Upper lobe of left lung (tissue), 6 donors: ENCODE results near the gene FPGS. TPM values are rescaled to one million over a fixed set of nuclear protein-coding genes. Genes with fewer than 3 reads are reported as not detected.
A peak's percentile ranks its signal among the peaks of the same experiment; 100 is the strongest.

ENCODE experiments used
- ATAC-seq, 2 donors: fragments of 200-7000 bp; cut with Tn5 transposase; one replicate each; pipeline ENCODE4 v1.9.1; 2022; ENCODE audit warnings: mild to moderate bottlenecking in 2 of 2, moderate library complexity in 2 of 2; ENCODE audit not compliant: low FRiP score in 2 of 2
- DNase-seq, 2 donors: peaks; one replicate each; pipeline ENCODE4 v3.0.0-alpha.2; 2019 to 2020
- H3K27ac ChIP-seq, 4 donors: fragments of 200-600 bp; sonication (generic); one replicate each; pipeline ENCODE4 v1.5.1; 2016 to 2019
- H3K27me3 ChIP-seq, 4 donors: fragments of 200-600 bp; sonication (generic); one replicate each; pipeline ENCODE4 v1.5.1; 2017 to 2019
- H3K36me3 ChIP-seq, 4 donors: fragments of 200-600 bp; sonication (generic); one replicate each; pipeline ENCODE4 v1.5.1; 2016 to 2019
- H3K4me1 ChIP-seq, 4 donors: fragments of 200-600 bp; sonication (generic); one replicate each; pipeline ENCODE4 v1.5.1; 2018 to 2019
- H3K4me3 ChIP-seq, 4 donors: fragments of 200-600 bp; sonication (generic); one replicate each; pipeline ENCODE4 v1.5.1; 2017 to 2019; ENCODE audit warnings: mild to moderate bottlenecking in 2 of 4, moderate library complexity in 1 of 4
- H3K9me3 ChIP-seq, 4 donors: fragments of 200-600 bp; sonication (generic); one replicate each; pipeline ENCODE4 v1.5.1; 2018 to 2019
- CTCF ChIP-seq, 6 experiments: fragments of 450-650 bp in 4 of 6; fragments of 200-600 bp in 2 of 6; sonication (generic) in 2 of 6; IDR thresholded peaks; one replicate each; pipeline ENCODE4 v1.5.1; 2016 to 2019; ENCODE audit warnings: antibody characterized with exemption in 6 of 6
- EP300 ChIP-seq, 4 donors: sonication (generic); formaldehyde crosslinking; IDR thresholded peaks; one replicate each; pipeline ENCODE4 v1.5.1; 2017; ENCODE audit warnings: antibody characterized with exemption in 4 of 4, control low read depth in 2 of 4
- POLR2A ChIP-seq, 4 donors: fragments of 450-650 bp; IDR thresholded peaks; one replicate each; pipeline ENCODE4 v1.5.1; 2016 to 2017; ENCODE audit warnings: antibody characterized with exemption in 4 of 4, mild to moderate bottlenecking in 2 of 4
- POLR2AphosphoS5 ChIP-seq, 2 donors: sonication (generic); formaldehyde crosslinking; IDR thresholded peaks; one replicate each; pipeline ENCODE4 v1.5.1; 2017; ENCODE audit warnings: antibody characterized with exemption in 2 of 2
- WGBS, 2 donors: methylation state at CpG; one replicate each; pipeline ENCODE4 v1.1.5; 2017 to 2018; 5-methylcytosine and 5-hydroxymethylcytosine counted together
- total RNA-seq, 6 donors: library from RNA; depleted of rRNA in 4 of 6; stranded (reverse); fragments of >200 nt in 4 of 6; gene quantifications; one replicate each; pipeline versions ENCODE4 v1.1.0 to v1.2.1, GENCODE V29; 2016 to 2021
- donor health status: DM: no; HTN: no; CAD: no; lungs with moderate emphysema.
- donor health status: DM: no; HTN: yes; CAD: no; lungs with severe emphysema.

Gene FPGS
- total RNA-seq, 6 donors from 2014 or later = 85.1 to 337 (median 95.5) TPM

GRCh38 chr9:127846443-127847177, 43.9 kb downstream of the FPGS start:
- ATAC-seq = peak; percentile 28 to 80
- H3K36me3 ChIP-seq = peaks cover 0 to 36% (median 7%) of the 10 kb centered on the region in 4 donors
- H3K27me3 ChIP-seq = no peaks in the 10 kb centered on the region
- peak overlapping the region; percentile 84 to 91 (median 88) for H3K27ac ChIP-seq
- peak in 2 of 4 donors; percentile 86 to 89 for TF ChIP-seq EP300 (IDR thresholded peaks at IDR 0.05)
- TF ChIP-seq POLR2A (IDR thresholded peaks at IDR 0.05) = no peak
- peak; percentile 75 to 81 for TF ChIP-seq POLR2AphosphoS5 (IDR thresholded peaks at IDR 0.05)
- peaks cover 40 to 44% (median 41%) of the 10 kb centered on the region in 4 donors for H3K4me1 ChIP-seq
- peak; percentile 50 to 82 for DNase-seq
- peak overlapping the region in 2 of 4 donors; percentile 3 to 27 for H3K4me3 ChIP-seq
- peaks cover 0 to 15% (median 3%) of the 10 kb centered on the region in 4 donors for H3K9me3 ChIP-seq
- WGBS, 2 donors = 39 to 50% methylated on average over 4 to 18 of the region's 18 CpGs

GRCh38 chr9:127847178-127847510, 44.5 kb downstream of the FPGS start:
- peaks cover 37 to 45% (median 40%) of the 10 kb centered on the region in 4 donors for H3K4me1 ChIP-seq
- H3K27ac ChIP-seq = peak overlapping the region; percentile 84 to 91 (median 88)
- DNase-seq = no peak
- ATAC-seq = peak; percentile 54 to 58
- WGBS, 2 donors = 15 to 51% methylated on average over 1 to 6 of the region's 6 CpGs
- H3K4me3 ChIP-seq = peak overlapping the region in 2 of 4 donors; percentile 3 to 27
- H3K27me3 ChIP-seq = no peaks in the 10 kb centered on the region
- peaks cover 0 to 35% (median 6%) of the 10 kb centered on the region in 4 donors for H3K36me3 ChIP-seq
- peak; percentile 39 to 67 for TF ChIP-seq POLR2AphosphoS5 (IDR thresholded peaks at IDR 0.05)
- TF ChIP-seq POLR2A (IDR thresholded peaks at IDR 0.05) = no peak
- H3K9me3 ChIP-seq = peaks cover 0 to 15% (median 3%) of the 10 kb centered on the region in 4 donors

GRCh38 chr9:127847833-127848755, 45.4 kb downstream of the FPGS start:
- DNase-seq = peak in 1 of 2 donors; percentile 43
- no peak for ATAC-seq
- WGBS, 2 donors = 63 to 77% methylated on average over 11 to 12 of the region's 12 CpGs
- Histone ChIP-seq H3K9me3 (peaks cover 0 to 15% (median 3%) of the 10 kb centered on the region in 4 donors), H3K27me3 (no peaks in the 10 kb centered on the region), H3K36me3 (peaks cover 0 to 37% (median 5%) of the 10 kb centered on the region in 4 donors), H3K27ac (peak overlapping the region; percentile 84 to 91 (median 88)), H3K4me3 (peak overlapping the region in 2 of 4 donors; percentile 3 to 27), H3K4me1 (peaks cover 37 to 50% (median 43%) of the 10 kb centered on the region in 4 donors)
- TF ChIP-seq POLR2A (IDR thresholded peaks at IDR 0.05) (no peak), EP300 (IDR thresholded peaks at IDR 0.05) (no peak), CTCF (IDR thresholded peaks at IDR 0.05) (no peak), POLR2AphosphoS5 (IDR thresholded peaks at IDR 0.05) (no peak)

GRCh38 chr9:127848756-127849504, 46.2 kb downstream of the FPGS start:
- no peak for ATAC-seq
- Histone ChIP-seq H3K9me3 (peaks cover 0 to 15% (median 3%) of the 10 kb centered on the region in 4 donors), H3K4me1 (peaks cover 37 to 56% (median 42%) of the 10 kb centered on the region in 4 donors), H3K36me3 (peaks cover 0 to 38% (median 4%) of the 10 kb centered on the region in 4 donors), H3K27me3 (no peaks in the 10 kb centered on the region), H3K4me3 (peak overlapping the region in 3 of 4 donors; percentile 66 to 78 (median 76)), H3K27ac (peak overlapping the region; percentile 84 to 91 (median 90))
- WGBS, 2 donors = 88 to 92% methylated on average over 9 of the region's 10 CpGs
- no peak for DNase-seq
- TF ChIP-seq POLR2AphosphoS5 (IDR thresholded peaks at IDR 0.05) = no peak
- TF ChIP-seq EP300 (IDR thresholded peaks at IDR 0.05) = peak in 1 of 4 donors; percentile 5

- 74% methylated on average over 13 to 17 of the region's 17 CpGs for WGBS, 2 donors
- H3K27me3 ChIP-seq = no peaks in the 10 kb centered on the region
- peaks cover 0 to 38% (median 4%) of the 10 kb centered on the region in 4 donors for H3K36me3 ChIP-seq
- ATAC-seq (no peak), DNase-seq (peak in 1 of 2 donors; percentile 31)
- peaks cover 0 to 15% (median 3%) of the 10 kb centered on the region in 4 donors for H3K9me3 ChIP-seq
- peaks cover 33 to 52% (median 41%) of the 10 kb centered on the region in 4 donors for H3K4me1 ChIP-seq
- H3K4me3 ChIP-seq = peak overlapping the region; percentile 20 to 78 (median 71)
- H3K27ac ChIP-seq = peak overlapping the region; percentile 84 to 91 (median 90)
- TF ChIP-seq POLR2A (IDR thresholded peaks at IDR 0.05) (no peak), CTCF (IDR thresholded peaks at IDR 0.05) (no peak), POLR2AphosphoS5 (IDR thresholded peaks at IDR 0.05) (no peak)
These were observed 47.7 kb downstream of the FPGS start for GRCh38 chr9:127850286-127850830.
